GM12891 (cell line): ENCODE data around the gene RHBDF2.

Experiments used
- POLR2A ChIP-seq: IDR thresholded peaks from 2 replicates; pipeline ENCODE4 v1.6.1; 2011; ENCODE audit warnings: low read depth, low read length, control low read depth
- POLR2AphosphoS5 ChIP-seq: IDR thresholded peaks from 2 replicates; pipeline ENCODE4 v1.6.1; 2011; ENCODE audit warnings: low read depth, low read length, control low read depth
- POU2F2 ChIP-seq: IDR thresholded peaks from 2 replicates; pipeline ENCODE4 v1.6.1; 2011; ENCODE audit warnings: low read depth, mild to moderate bottlenecking, control low read depth, low read length, moderate library complexity
- TAF1 ChIP-seq: IDR thresholded peaks from 2 replicates; pipeline ENCODE4 v1.6.1; 2011; ENCODE audit warnings: low read depth, low read length, control low read depth

GRCh38 chr17:76544546-76545365, 43.5 kb upstream of the RHBDF2 start:
- TF ChIP-seq POLR2AphosphoS5 (no peak), POLR2A (no peak), POU2F2 (no peak), TAF1 (no peak)
